ENCODE measurements around the gene METTL24. TPM values are rescaled to one million over a fixed set of nuclear protein-coding genes. Genes with fewer than 3 reads are reported as not detected.

METTL24 gene
- total RNA-seq, 6 experiments from 2014 or later: not detected

DNA sequence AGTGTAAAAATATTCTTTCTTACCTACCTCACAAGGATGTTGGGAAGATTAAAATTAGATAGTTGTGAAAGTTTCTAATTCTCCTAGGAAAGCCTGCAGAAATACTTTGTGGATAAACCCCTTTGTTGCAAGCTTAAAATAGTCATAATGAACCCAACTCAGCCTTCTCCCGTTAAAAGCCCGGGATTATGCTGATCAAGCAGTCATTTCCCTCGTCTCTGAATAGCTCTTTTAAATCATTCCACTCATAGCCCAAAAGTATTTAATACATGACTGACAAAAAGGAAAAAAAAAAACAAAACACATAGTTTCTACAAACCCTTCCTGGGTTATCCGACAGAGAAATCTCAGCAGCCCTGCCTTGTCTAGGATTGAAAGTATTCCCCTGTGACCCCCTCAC lies 10.9 kb upstream of the METTL24 start:
- DNase-seq: no peak
- no peak overlapping the region for H3K4me3 Mint-ChIP-seq
- no peak overlapping the region for H3K27ac Mint-ChIP-seq
- TF ChIP-seq, protein P1, sequence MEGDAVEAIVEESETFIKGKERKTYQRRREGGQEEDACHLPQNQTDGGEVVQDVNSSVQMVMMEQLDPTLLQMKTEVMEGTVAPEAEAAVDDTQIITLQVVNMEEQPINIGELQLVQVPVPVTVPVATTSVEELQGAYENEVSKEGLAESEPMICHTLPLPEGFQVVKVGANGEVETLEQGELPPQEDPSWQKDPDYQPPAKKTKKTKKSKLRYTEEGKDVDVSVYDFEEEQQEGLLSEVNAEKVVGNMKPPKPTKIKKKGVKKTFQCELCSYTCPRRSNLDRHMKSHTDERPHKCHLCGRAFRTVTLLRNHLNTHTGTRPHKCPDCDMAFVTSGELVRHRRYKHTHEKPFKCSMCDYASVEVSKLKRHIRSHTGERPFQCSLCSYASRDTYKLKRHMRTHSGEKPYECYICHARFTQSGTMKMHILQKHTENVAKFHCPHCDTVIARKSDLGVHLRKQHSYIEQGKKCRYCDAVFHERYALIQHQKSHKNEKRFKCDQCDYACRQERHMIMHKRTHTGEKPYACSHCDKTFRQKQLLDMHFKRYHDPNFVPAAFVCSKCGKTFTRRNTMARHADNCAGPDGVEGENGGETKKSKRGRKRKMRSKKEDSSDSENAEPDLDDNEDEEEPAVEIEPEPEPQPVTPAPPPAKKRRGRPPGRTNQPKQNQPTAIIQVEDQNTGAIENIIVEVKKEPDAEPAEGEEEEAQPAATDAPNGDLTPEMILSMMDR (IDR thresholded peaks at IDR 0.05): no peak
- peaks cover 46% of the 10 kb centered on the region for H3K27me3 Mint-ChIP-seq (ENCODE audit: insufficient read depth)
- H3K9me3 Mint-ChIP-seq: no peaks in the 10 kb centered on the region
- no peaks in the 10 kb centered on the region for H3K36me3 Mint-ChIP-seq (ENCODE audit: low read depth)
- no peaks in the 10 kb centered on the region for H3K4me1 Mint-ChIP-seq (ENCODE audit: low read depth)

DNA sequence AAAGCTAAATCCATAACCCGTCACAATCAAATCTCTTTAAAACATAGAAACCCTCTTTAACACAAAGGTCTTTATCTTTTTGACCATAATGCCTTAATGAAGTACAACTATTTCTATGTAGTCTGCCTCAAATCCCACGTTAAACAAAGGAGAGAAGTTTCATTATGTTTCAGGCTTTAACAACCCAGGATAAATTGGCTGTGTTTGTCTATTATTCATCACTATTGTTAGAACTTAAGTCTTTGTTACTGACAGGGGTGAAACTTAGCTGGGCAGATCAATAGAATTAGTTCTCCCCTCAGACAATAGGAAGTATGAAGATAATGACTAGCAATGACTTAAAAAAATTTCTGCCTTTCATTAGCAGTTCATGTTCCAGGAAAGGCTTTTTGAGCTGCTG lies 10.1 kb upstream of the METTL24 start:
- H3K27ac Mint-ChIP-seq: no peak overlapping the region
- H3K4me3 Mint-ChIP-seq: no peak overlapping the region
- no peak for DNase-seq
- H3K27me3 Mint-ChIP-seq (ENCODE audit: insufficient read depth): peaks cover 48% of the 10 kb centered on the region
- H3K4me1 Mint-ChIP-seq (ENCODE audit: low read depth): no peaks in the 10 kb centered on the region
- TF ChIP-seq, protein P1 (IDR thresholded peaks at IDR 0.05): no peak
- no peaks in the 10 kb centered on the region for H3K36me3 Mint-ChIP-seq (ENCODE audit: low read depth)
- H3K9me3 Mint-ChIP-seq: no peaks in the 10 kb centered on the region

DNA sequence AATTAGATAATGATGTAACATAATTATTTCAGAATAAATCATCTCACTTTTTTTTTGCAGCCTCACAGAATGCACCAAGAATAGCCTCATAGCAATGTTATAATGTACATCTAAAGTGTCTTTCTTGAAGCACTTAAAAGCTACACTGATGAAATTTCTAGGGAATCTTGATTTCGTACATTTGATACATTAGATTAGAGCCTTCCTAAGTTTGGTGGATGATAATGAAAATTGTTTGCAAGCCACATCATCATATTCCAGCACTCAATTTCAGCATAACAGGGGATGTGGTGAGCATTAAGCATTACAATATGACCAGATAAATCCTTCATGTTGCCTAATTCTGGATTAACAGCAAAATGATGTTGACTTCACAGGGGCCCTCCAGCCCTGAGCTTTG lies 9.7 kb upstream of the METTL24 start:
- Mint-ChIP-seq H3K9me3 (no peaks in the 10 kb centered on the region), H3K4me3 (no peak overlapping the region), H3K4me1 (ENCODE audit: low read depth) (no peaks in the 10 kb centered on the region), H3K36me3 (ENCODE audit: low read depth) (no peaks in the 10 kb centered on the region), H3K27me3 (ENCODE audit: insufficient read depth) (peaks cover 48% of the 10 kb centered on the region), H3K27ac (no peak overlapping the region)
- no peak for DNase-seq
- TF ChIP-seq, protein P1 (IDR thresholded peaks at IDR 0.05): no peak

DNA sequence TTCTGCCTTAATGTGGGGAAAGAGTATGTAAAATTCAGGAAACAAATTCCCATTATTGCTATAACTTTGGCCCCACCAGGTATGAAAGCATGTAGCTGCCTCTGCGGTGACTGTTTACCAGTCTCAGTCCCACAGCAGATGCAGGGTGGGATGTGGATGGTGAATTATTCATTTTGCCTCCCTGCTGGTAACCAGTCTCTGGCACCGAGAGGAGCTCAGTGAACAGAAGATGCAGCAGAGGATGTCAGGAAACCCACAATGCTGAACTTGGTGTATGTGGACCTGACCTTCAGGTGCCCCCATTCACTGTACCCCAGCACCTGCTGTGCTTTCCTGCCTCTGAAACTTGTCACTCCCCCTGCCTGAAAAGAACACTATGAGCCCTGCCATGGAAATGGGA lies 8.8 kb upstream of the METTL24 start:
- TF ChIP-seq, protein P1 (IDR thresholded peaks at IDR 0.05): no peak
- H3K36me3 Mint-ChIP-seq (ENCODE audit: low read depth): no peaks in the 10 kb centered on the region

DNA sequence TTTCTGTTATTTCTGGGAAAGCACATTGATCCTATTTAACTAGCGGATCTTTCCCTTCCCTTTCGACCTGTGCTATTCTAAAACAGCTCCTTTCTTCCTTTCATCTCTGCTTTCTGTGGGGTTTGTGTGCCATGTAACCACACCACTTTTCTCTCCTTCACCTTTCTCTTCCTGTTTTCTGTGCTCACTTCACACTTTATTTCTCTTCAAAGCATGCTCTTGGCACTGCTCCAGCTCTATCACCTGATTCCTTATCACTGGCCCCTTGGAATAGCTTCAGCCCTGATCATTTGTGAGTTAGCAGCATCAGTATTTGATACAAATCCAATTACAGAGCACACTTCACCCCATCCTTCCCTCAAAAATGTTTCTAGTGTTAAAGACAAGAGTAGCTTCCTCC lies 8.1 kb upstream of the METTL24 start:
- Mint-ChIP-seq H3K4me3 (no peak overlapping the region), H3K36me3 (ENCODE audit: low read depth) (no peaks in the 10 kb centered on the region), H3K9me3 (no peaks in the 10 kb centered on the region), H3K27me3 (ENCODE audit: insufficient read depth) (peaks cover 47% of the 10 kb centered on the region), H3K4me1 (ENCODE audit: low read depth) (no peaks in the 10 kb centered on the region), H3K27ac (no peak overlapping the region)
- DNase-seq: no peak
- TF ChIP-seq, protein P1 (IDR thresholded peaks at IDR 0.05): no peak

More for the DNA sequence above, 8.8 kb upstream of the METTL24 start:
- Mint-ChIP-seq H3K4me1 (ENCODE audit: low read depth) (no peaks in the 10 kb centered on the region), H3K27me3 (ENCODE audit: insufficient read depth) (peaks cover 53% of the 10 kb centered on the region), H3K27ac (no peak overlapping the region), H3K9me3 (no peaks in the 10 kb centered on the region), H3K4me3 (no peak overlapping the region)
- no peak for DNase-seq

Measured in HFFc6 (cell line).